ENCODE results near the gene ZFHX3.

- TF ChIP-seq REST (IDR thresholded peaks at IDR 0.05; ENCODE audit: low read depth) (no peak), EGR1 (IDR thresholded peaks at IDR 0.05) (no peak), ZBTB7A (IDR thresholded peaks at IDR 0.05; ENCODE audit: low read depth) (no peak), MAX (IDR thresholded peaks at IDR 0.05) (no peak), CEBPB (IDR thresholded peaks at IDR 0.05) (no peak), YY1 (IDR thresholded peaks at IDR 0.05; ENCODE audit: low read depth) (no peak), TCF12 (IDR thresholded peaks at IDR 0.05; ENCODE audit: low read depth) (no peak), TAF1 (IDR thresholded peaks at IDR 0.05; ENCODE audit: low read depth) (no peak)
Measured at GRCh38 chr16:72908362-72909167, 139.4 kb downstream of the ZFHX3 start.
